Gastrocnemius medialis (tissue), 4 donors: ENCODE measurements around the gene PHACTR1.

ENCODE experiments used
- CTCF ChIP-seq, 5 experiments: fragments of 450-650 bp in 3 of 5; fragments of 200-600 bp in 2 of 5; sonication (generic) in 2 of 5; IDR thresholded peaks in 4 of 5; conservative IDR thresholded peaks in 1 of 5; 1 replicate in 4 of 5; 2 replicates in 1 of 5; pipeline ENCODE4 v1.5.1; 2016 to 2019; ENCODE audit warnings: antibody characterized with exemption in 5 of 5, mild to moderate bottlenecking in 3 of 5, moderate library complexity in 3 of 5
- POLR2A ChIP-seq, 2 donors: fragments of 450-650 bp; IDR thresholded peaks; one replicate each; pipeline ENCODE4 v1.6.1; 2017; ENCODE audit warnings: antibody characterized with exemption in 2 of 2, mild to moderate bottlenecking in 2 of 2, moderate library complexity in 2 of 2

DNA sequence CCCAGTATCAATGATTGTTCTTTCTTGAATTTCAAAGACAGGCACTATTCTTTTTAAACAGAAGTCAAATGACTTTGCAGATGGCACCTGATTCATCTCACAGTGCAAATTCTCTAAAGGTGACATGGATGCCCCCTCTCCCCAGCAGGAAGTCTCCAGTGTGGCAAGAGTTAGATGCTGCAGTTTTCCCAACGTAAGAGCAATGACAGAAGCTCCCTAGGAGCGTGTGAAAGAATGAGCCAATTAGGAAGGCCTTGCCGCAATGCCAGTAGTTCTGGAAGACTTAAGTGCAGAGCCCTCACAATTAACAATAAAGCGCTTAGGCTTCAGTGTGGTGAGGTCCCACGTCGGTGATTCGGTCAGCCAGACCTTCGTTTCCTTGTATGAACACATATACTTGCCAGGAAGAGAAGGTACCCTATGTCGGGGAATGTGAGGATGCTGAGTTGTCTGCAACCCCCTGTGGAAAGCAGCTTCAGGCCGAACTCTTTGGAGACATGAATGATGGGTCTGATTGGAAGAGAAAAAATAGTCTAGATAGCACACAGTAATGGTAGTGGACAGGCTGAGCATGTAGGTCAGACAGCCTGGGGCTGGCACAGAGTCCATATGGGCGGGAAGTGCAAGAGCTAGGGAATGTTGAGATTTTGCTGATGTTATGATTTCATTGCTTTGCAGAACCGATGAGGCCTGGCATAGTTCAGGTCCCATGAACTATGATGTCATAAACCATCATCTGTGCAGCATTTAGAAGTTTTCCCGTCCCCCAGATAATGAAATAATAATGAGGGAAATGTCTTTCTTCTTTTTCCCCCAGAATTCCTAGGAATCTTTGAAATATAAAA, 132.6 kb downstream of the PHACTR1 start:
- TF ChIP-seq POLR2A (IDR thresholded peaks at IDR 0.05) = no peak
- TF ChIP-seq CTCF (IDR thresholded peaks at IDR 0.05 in 4 of 5, conservative IDR thresholded peaks at IDR 0.05 in 1 of 5) = no peak
